22Rv1 (cell line): ENCODE results near the gene ABCA2.

ENCODE experiments used
- ZFX ChIP-seq: fragments of 450-650 bp; IDR thresholded peaks from 2 replicates; pipeline ENCODE4 v1.6.1; 2017; ENCODE audit warnings: antibody characterized with exemption, borderline replicate concordance
- TF ChIP-seq, protein P1 (sequence below): fragments of 450-650 bp; IDR thresholded peaks from 2 replicates; pipeline ENCODE4 v1.5.1; 2017; ENCODE audit warnings: mild to moderate bottlenecking

GRCh38 chr9:136958898-136959850 is 68.9 kb downstream of the ABCA2 start:
- TF ChIP-seq, protein P1, sequence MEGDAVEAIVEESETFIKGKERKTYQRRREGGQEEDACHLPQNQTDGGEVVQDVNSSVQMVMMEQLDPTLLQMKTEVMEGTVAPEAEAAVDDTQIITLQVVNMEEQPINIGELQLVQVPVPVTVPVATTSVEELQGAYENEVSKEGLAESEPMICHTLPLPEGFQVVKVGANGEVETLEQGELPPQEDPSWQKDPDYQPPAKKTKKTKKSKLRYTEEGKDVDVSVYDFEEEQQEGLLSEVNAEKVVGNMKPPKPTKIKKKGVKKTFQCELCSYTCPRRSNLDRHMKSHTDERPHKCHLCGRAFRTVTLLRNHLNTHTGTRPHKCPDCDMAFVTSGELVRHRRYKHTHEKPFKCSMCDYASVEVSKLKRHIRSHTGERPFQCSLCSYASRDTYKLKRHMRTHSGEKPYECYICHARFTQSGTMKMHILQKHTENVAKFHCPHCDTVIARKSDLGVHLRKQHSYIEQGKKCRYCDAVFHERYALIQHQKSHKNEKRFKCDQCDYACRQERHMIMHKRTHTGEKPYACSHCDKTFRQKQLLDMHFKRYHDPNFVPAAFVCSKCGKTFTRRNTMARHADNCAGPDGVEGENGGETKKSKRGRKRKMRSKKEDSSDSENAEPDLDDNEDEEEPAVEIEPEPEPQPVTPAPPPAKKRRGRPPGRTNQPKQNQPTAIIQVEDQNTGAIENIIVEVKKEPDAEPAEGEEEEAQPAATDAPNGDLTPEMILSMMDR = no peak
- TF ChIP-seq ZFX = no peak
